ENCODE results near the gene UBE2QL1. TPM values are rescaled to one million over a fixed set of nuclear protein-coding genes. Genes with fewer than 3 reads are reported as not detected.

UBE2QL1 gene
- total and polyA plus RNA-seq, 4 donors, result 0.43 to 3.3 (median 1.2) TPM

DNA sequence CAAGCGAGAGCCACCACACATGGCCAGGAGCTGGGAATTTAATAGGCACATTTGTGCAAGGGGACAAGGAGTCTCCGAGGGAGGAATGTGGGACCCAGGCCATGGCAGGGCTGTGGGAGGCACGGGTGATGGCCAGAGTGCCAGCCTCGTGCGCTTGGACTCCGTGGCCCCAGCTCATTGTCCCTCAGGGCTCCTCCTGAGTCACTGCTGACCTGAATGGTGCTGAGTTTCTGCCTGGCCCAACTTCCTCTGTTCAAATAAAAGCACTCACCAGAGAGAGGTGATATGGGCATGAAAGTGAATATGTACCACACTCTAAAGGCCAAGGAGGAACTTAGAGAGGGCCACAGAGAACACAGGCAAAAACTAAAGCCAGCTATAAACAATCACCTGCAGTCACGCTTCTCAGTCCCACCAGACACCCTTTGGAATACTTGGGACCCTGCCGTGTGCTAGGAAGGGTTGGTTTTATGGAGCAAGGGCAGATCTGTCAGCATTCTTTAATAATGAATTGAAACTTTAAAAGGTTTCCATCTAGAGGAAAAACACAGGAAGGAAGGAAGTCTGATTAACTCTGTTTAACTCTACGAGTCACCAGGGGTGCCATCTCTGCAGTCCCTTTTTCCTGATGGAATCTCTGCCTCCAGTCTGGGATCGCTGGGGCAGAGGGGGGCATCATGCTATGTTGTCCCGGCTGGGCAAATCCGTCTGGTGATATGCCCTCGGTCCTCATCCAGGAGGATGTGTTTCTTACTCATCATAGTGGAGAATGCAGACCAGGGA lies 25.1 kb upstream of the UBE2QL1 start:
- Histone ChIP-seq H3K9me3 (ENCODE audit: control insufficient read depth, low read length) (no peaks in the 10 kb centered on the region), H3K36me3 (ENCODE audit: control insufficient read depth in 1 of 2, insufficient read depth in 2 of 2, low read length in 1 of 2) (no peaks in the 10 kb centered on the region), H3K4me1 (ENCODE audit: control insufficient read depth in 1 of 2, insufficient read depth in 2 of 2, low read length in 2 of 2) (peaks cover 0 to 3% of the 10 kb centered on the region in 2 donors), H3K4me3 (ENCODE audit: low read length in 2 of 2) (no peak overlapping the region), H3K27ac (ENCODE audit: low read depth in 1 of 2, low read length in 2 of 2) (no peak overlapping the region), H3K27me3 (ENCODE audit: control insufficient read depth in 1 of 2, insufficient read depth in 2 of 2, low read length in 1 of 2) (no peaks in the 10 kb centered on the region)
- WGBS, 2 donors, result 73 to 79% methylated on average over 13 of the region's 13 CpGs
- intact Hi-C loops (cut with DNase I), result loop anchor here in 1 of 2 donors (5.0 kb wide), 1 partner anchor 46 kb away; the partner anchor contains the start of gene MED10
- DNase-seq (no peak), ATAC-seq (ENCODE audit: low FRiP score) (no peak)

DNA sequence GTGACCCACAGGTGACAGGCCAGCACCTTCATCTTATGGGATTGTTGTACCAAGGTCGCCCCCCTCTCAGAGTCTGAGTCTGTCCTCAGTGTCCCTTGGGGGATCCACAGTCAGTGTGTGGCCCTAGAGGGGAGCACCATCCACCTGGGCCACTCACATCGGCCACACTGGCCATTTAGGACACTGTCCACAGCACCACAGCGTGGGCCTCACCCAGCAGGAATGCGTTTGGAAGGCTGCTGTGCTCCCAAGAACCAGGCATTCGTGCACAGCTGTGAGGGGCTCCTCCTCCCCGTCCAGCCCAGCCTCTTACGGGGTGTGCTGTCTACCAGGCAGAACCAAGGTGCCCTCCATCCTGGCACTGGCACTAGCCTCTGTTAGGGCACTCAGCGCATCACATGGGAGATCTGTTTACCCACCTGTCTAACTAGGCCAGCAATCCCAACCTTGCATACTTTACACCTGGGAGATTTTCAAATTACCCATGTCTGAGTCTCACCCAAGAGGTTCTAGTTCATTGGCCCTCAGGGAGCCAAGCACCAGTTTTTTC lies 24.5 kb upstream of the UBE2QL1 start:
- no peaks in the 10 kb centered on the region for H3K27me3 ChIP-seq (ENCODE audit: control insufficient read depth in 1 of 2, insufficient read depth in 2 of 2, low read length in 1 of 2)
- H3K4me1 ChIP-seq (ENCODE audit: control insufficient read depth in 1 of 2, insufficient read depth in 2 of 2, low read length in 2 of 2), result no peaks in the 10 kb centered on the region
- H3K27ac ChIP-seq (ENCODE audit: low read depth in 1 of 2, low read length in 2 of 2), result no peak overlapping the region
- 89 to 95% methylated on average over 8 of the region's 8 CpGs for WGBS, 2 donors
- DNase-seq, result no peak
- no peaks in the 10 kb centered on the region for H3K9me3 ChIP-seq (ENCODE audit: control insufficient read depth, low read length)
- no peak overlapping the region for H3K4me3 ChIP-seq (ENCODE audit: low read length in 2 of 2)
- no peak for ATAC-seq (ENCODE audit: low FRiP score)
- intact Hi-C loops (cut with DNase I), result loop anchor here in 1 of 2 donors (5.0 kb wide), 1 partner anchor 47 kb away; the partner anchor contains the start of gene MED10
- H3K36me3 ChIP-seq (ENCODE audit: control insufficient read depth in 1 of 2, insufficient read depth in 2 of 2, low read length in 1 of 2), result no peaks in the 10 kb centered on the region

DNA sequence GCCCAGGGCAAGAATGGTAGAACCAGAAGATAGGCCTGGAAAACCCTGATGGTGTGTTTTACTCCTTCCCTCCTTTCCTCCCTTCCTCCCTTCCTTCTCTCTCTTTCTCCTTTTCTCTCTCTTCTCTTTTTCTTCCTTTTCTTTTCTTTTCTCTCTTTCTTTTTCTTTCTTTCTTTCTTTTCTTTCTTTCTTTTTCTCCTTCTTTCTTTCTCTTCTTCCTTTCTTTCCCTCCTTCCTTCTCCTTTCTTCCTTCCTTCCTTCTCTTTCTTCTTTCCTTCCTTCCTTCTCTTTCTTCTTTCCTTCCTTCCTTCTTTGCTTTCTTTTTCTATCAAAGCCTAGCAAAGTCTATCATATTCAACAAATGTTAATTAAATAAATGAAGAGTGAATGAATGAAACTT lies 24.0 kb upstream of the UBE2QL1 start:
- Histone ChIP-seq H3K27me3 (ENCODE audit: control insufficient read depth in 1 of 2, insufficient read depth in 2 of 2, low read length in 1 of 2) (no peaks in the 10 kb centered on the region), H3K4me1 (ENCODE audit: control insufficient read depth in 1 of 2, insufficient read depth in 2 of 2, low read length in 2 of 2) (no peaks in the 10 kb centered on the region), H3K36me3 (ENCODE audit: control insufficient read depth in 1 of 2, insufficient read depth in 2 of 2, low read length in 1 of 2) (no peaks in the 10 kb centered on the region), H3K9me3 (ENCODE audit: control insufficient read depth, low read length) (no peaks in the 10 kb centered on the region), H3K27ac (ENCODE audit: low read depth in 1 of 2, low read length in 2 of 2) (no peak overlapping the region), H3K4me3 (ENCODE audit: low read length in 2 of 2) (no peak overlapping the region)
- DNase-seq (no peak), ATAC-seq (ENCODE audit: low FRiP score) (no peak)
- intact Hi-C loops (cut with DNase I), result loop anchor here in 1 of 2 donors (5.0 kb wide), 1 partner anchor 47 kb away; the partner anchor contains the start of gene MED10

DNA sequence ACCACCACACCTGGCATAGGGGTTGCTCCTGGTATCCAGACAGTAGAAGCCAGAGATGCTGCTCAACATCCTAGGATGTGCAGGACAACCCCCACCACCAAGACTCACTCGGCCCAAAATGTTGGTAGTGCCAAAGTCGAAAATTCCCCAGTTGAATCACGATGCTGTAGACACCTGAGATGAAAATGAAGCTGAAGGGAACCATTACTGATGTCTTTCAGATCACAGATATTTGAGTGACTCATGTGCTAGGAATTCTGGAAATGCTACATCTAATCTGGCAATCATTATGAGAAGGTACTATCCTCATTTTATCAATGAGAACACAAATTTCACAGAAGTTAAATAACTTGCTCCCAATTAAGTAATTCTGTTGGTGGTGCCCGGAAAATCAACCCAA lies 21.0 kb upstream of the UBE2QL1 start:
- ATAC-seq (ENCODE audit: low FRiP score) (no peak), DNase-seq (no peak)
- intact Hi-C loops (cut with DNase I), result no loop called here
- Histone ChIP-seq H3K27ac (ENCODE audit: low read depth in 1 of 2, low read length in 2 of 2) (no peak overlapping the region), H3K9me3 (ENCODE audit: control insufficient read depth, low read length) (no peaks in the 10 kb centered on the region), H3K27me3 (ENCODE audit: control insufficient read depth in 1 of 2, insufficient read depth in 2 of 2, low read length in 1 of 2) (no peaks in the 10 kb centered on the region), H3K4me1 (ENCODE audit: control insufficient read depth in 1 of 2, insufficient read depth in 2 of 2, low read length in 2 of 2) (no peaks in the 10 kb centered on the region), H3K36me3 (ENCODE audit: control insufficient read depth in 1 of 2, insufficient read depth in 2 of 2, low read length in 1 of 2) (no peaks in the 10 kb centered on the region), H3K4me3 (ENCODE audit: low read length in 2 of 2) (no peak overlapping the region)
- WGBS, 2 donors, result 86 to 90% methylated on average over 4 of the region's 4 CpGs

DNA sequence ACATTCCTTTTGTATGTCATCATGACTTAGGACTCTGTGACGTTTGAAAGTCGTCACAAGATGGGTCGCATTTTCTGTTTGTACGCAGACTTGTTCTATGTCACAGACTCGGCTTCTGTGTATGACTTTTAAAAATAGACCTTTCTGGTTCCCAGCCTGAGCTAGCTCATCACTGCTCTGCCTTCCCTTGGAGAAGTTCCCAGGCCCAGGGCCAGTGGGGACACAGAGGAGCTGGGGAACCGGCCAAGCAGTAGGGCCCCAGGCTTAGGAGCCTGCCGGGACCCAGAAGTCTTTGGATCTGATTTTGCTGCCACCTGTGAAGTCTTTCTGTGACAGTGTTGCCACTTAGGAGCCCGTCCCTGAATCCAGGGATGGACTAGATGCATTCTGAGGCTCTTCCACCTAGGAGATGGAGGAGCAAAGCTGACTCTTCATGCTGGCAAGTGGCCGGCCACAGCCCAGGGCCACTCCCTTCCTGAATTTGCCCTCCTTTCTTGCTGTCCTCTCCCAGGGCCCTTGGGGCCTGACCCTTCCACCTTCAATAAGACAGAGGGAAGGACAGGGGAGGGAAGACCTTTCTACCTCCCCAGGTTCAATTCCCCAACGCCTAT lies 18.1 kb upstream of the UBE2QL1 start:
- H3K4me3 ChIP-seq (ENCODE audit: low read length in 2 of 2), result no peak overlapping the region
- H3K9me3 ChIP-seq (ENCODE audit: control insufficient read depth, low read length), result peaks cover 4% of the 10 kb centered on the region
- intact Hi-C loops (cut with DNase I), result no loop called here
- ATAC-seq (ENCODE audit: low FRiP score) (peak; percentile 48), DNase-seq (no peak)
- H3K36me3 ChIP-seq (ENCODE audit: control insufficient read depth in 1 of 2, insufficient read depth in 2 of 2, low read length in 1 of 2), result no peaks in the 10 kb centered on the region
- no peaks in the 10 kb centered on the region for H3K4me1 ChIP-seq (ENCODE audit: control insufficient read depth in 1 of 2, insufficient read depth in 2 of 2, low read length in 2 of 2)
- no peak overlapping the region for H3K27ac ChIP-seq (ENCODE audit: low read depth in 1 of 2, low read length in 2 of 2)
- H3K27me3 ChIP-seq (ENCODE audit: control insufficient read depth in 1 of 2, insufficient read depth in 2 of 2, low read length in 1 of 2), result no peaks in the 10 kb centered on the region
- WGBS, 2 donors, result 32 to 35% methylated on average over 10 of the region's 10 CpGs

DNA sequence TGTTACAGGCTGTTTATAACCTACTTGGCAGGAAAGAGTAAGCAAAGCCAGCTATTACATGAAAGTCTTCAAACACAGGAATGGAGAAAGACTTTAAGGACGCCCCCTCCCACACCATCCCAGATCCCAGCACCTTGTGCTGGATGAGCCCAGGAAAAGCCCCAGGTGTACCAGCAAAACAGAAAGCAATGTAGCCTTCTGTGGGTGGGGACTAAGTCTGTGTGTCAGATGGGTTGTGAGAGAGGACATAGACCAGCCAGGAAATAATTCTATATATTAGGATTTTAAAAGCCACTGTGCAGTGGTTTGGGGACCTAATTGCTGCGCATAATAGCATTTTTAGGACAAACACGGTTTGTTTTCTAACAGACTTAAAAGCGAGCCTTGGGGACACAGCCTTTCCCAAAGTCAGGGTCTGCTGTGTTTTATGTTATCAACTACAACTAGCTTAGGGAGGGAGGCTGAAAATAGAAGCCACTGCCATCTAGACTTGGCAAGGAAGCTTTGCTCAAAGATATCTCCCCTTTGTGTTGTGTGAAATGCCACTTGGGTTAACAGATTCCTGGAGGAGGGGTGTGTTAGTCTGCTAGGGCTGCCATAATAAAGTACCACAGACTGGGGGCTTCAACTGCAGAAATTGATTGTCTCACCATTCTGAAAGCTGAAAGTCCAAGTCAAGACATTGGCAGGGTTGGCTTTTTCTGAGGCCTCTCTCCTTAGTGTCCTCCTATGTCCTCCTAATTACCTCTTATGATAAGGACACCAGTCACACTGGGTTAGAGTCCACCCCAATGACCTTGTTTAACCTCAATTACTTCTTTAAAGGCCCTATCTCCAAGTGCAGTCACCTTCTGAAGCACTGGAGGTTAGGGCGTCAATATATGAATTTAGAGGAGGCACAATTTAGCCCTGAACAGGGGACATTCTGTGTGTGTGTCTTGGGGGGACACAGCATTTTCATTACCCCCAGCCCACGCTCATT lies 17.2 kb upstream of the UBE2QL1 start:
- intact Hi-C loops (cut with DNase I), result no loop called here
- DNase-seq (no peak), ATAC-seq (ENCODE audit: low FRiP score) (no peak)
- Histone ChIP-seq H3K27me3 (ENCODE audit: control insufficient read depth in 1 of 2, insufficient read depth in 2 of 2, low read length in 1 of 2) (no peaks in the 10 kb centered on the region), H3K4me1 (ENCODE audit: control insufficient read depth in 1 of 2, insufficient read depth in 2 of 2, low read length in 2 of 2) (no peaks in the 10 kb centered on the region), H3K36me3 (ENCODE audit: control insufficient read depth in 1 of 2, insufficient read depth in 2 of 2, low read length in 1 of 2) (no peaks in the 10 kb centered on the region), H3K27ac (ENCODE audit: low read depth in 1 of 2, low read length in 2 of 2) (no peak overlapping the region), H3K4me3 (ENCODE audit: low read length in 2 of 2) (no peak overlapping the region), H3K9me3 (ENCODE audit: control insufficient read depth, low read length) (peaks cover 4% of the 10 kb centered on the region)
- 84 to 87% methylated on average over 6 of the region's 6 CpGs for WGBS, 2 donors

DNA sequence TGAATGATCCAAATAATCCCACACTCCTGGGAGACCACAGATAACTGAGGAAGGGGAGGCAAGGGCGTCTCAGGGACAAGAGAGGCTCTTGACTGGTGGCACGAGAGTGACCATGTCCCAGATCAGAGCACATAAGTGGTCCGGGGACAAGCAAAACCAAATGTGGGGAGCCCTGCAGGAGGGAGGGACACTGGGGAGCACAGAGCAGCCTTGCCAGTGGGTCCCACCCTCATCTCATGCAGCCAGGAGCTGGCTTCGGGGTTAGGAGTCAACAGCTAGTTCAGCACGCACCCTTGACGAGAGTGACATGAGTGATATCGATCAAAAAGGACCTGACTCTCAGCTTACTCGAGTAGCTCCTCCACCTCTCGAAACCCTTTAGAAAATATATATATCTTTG lies 16.5 kb upstream of the UBE2QL1 start:
- intact Hi-C loops (cut with DNase I), result no loop called here
- no peaks in the 10 kb centered on the region for H3K36me3 ChIP-seq (ENCODE audit: control insufficient read depth in 1 of 2, insufficient read depth in 2 of 2, low read length in 1 of 2)
- H3K27me3 ChIP-seq (ENCODE audit: control insufficient read depth in 1 of 2, insufficient read depth in 2 of 2, low read length in 1 of 2), result no peaks in the 10 kb centered on the region
- 89 to 91% methylated on average over 9 of the region's 9 CpGs for WGBS, 2 donors
- DNase-seq (no peak), ATAC-seq (ENCODE audit: low FRiP score) (no peak)
- no peaks in the 10 kb centered on the region for H3K4me1 ChIP-seq (ENCODE audit: control insufficient read depth in 1 of 2, insufficient read depth in 2 of 2, low read length in 2 of 2)
- no peak overlapping the region for H3K4me3 ChIP-seq (ENCODE audit: low read length in 2 of 2)
- no peak overlapping the region for H3K27ac ChIP-seq (ENCODE audit: low read depth in 1 of 2, low read length in 2 of 2)
- H3K9me3 ChIP-seq (ENCODE audit: control insufficient read depth, low read length), result peaks cover 4% of the 10 kb centered on the region

DNA sequence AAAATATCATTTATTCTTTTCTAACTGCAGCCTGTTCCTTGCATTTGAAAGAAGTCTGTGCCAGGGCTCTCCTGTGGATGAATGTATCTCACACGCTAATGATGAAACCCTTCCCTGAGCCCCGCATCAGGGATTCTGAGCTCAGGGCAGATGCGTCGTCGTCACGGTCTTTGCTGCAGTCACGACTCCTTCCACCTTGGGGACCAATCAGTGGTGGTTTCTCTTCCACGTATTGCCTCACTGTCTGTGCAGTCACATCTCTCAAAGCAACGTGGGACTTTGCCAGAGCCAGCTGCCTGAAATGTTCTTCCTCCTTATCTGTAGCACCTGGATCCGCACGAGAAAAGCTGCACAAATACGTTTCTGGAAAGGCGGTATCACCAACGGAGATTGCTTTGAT lies 13.9 kb upstream of the UBE2QL1 start:
- Histone ChIP-seq H3K36me3 (ENCODE audit: control insufficient read depth in 1 of 2, insufficient read depth in 2 of 2, low read length in 1 of 2) (no peaks in the 10 kb centered on the region), H3K9me3 (ENCODE audit: control insufficient read depth, low read length) (peaks cover 5% of the 10 kb centered on the region), H3K27me3 (ENCODE audit: control insufficient read depth in 1 of 2, insufficient read depth in 2 of 2, low read length in 1 of 2) (no peaks in the 10 kb centered on the region), H3K27ac (ENCODE audit: low read depth in 1 of 2, low read length in 2 of 2) (no peak overlapping the region), H3K4me1 (ENCODE audit: control insufficient read depth in 1 of 2, insufficient read depth in 2 of 2, low read length in 2 of 2) (no peaks in the 10 kb centered on the region), H3K4me3 (ENCODE audit: low read length in 2 of 2) (no peak overlapping the region)
- 66 to 76% methylated on average over 14 of the region's 14 CpGs for WGBS, 2 donors
- no peak for DNase-seq
- intact Hi-C loops (cut with DNase I), result no loop called here
- ATAC-seq (ENCODE audit: low FRiP score), result no peak
